KMS-11 (cell line): Measurements from ENCODE around the gene CLIC3.

Source experiments
- H2AFZ ChIP-seq: fragments of 200-600 bp; sonication (generic); 2 replicates; pipeline ENCODE4 v1.6.1; 2016; ENCODE audit warnings: antibody characterized with exemption, mixed run types, low read depth
- H3K27ac ChIP-seq: fragments of 200-600 bp; sonication (generic); 2 replicates; pipeline ENCODE4 v1.6.1; 2016; ENCODE audit warnings: mild to moderate bottlenecking, mixed run types
- H3K27me3 ChIP-seq: fragments of 200-600 bp; sonication (generic); 2 replicates; pipeline ENCODE4 v1.6.1; 2017; ENCODE audit warnings: mild to moderate bottlenecking, low read depth, mixed run types, moderate library complexity; ENCODE audit not compliant: insufficient read depth
- H3K36me3 ChIP-seq: fragments of 200-600 bp; sonication (generic); 2 replicates; pipeline ENCODE4 v1.6.1; 2017; ENCODE audit warnings: mild to moderate bottlenecking, mixed run types; ENCODE audit not compliant: insufficient read depth
- H3K4me1 ChIP-seq: fragments of 200-600 bp; sonication (generic); 2 replicates; pipeline ENCODE4 v1.6.1; 2016; ENCODE audit warnings: mild to moderate bottlenecking, low read depth, mixed run types; ENCODE audit not compliant: poor library complexity, severe bottlenecking
- H3K4me2 ChIP-seq: fragments of 200-600 bp; sonication (generic); 2 replicates; pipeline ENCODE4 v1.7.0; 2016; ENCODE audit warnings: mild to moderate bottlenecking, mixed run types
- H3K4me3 ChIP-seq: fragments of 200-600 bp; sonication (generic); IDR thresholded peaks from 2 replicates; pipeline ENCODE4 v1.6.1; 2017; ENCODE audit warnings: low read depth, low read length, mixed read lengths; ENCODE audit not compliant: insufficient read depth
- H3K79me2 ChIP-seq: fragments of 200-600 bp; sonication (generic); 2 replicates; pipeline ENCODE4 v1.6.1; 2016; ENCODE audit warnings: low read depth, mixed run types; ENCODE audit not compliant: insufficient read depth
- H3K9ac ChIP-seq: fragments of 200-600 bp; sonication (generic); 2 replicates; pipeline ENCODE4 v1.6.1; 2016; ENCODE audit warnings: mild to moderate bottlenecking, mixed run types
- H4K20me1 ChIP-seq: fragments of 200-600 bp; sonication (generic); 2 replicates; pipeline ENCODE4 v1.6.1; 2016; ENCODE audit warnings: mild to moderate bottlenecking, mixed run types; ENCODE audit not compliant: insufficient read depth
- CTCF ChIP-seq: fragments of 200-600 bp; sonication (generic); conservative IDR thresholded peaks from 2 replicates; pipeline ENCODE4 v1.6.1; 2017; ENCODE audit warnings: low read depth, mild to moderate bottlenecking, antibody characterized with exemption, low read length, moderate library complexity, mixed read lengths

The CLIC3 gene

DNA sequence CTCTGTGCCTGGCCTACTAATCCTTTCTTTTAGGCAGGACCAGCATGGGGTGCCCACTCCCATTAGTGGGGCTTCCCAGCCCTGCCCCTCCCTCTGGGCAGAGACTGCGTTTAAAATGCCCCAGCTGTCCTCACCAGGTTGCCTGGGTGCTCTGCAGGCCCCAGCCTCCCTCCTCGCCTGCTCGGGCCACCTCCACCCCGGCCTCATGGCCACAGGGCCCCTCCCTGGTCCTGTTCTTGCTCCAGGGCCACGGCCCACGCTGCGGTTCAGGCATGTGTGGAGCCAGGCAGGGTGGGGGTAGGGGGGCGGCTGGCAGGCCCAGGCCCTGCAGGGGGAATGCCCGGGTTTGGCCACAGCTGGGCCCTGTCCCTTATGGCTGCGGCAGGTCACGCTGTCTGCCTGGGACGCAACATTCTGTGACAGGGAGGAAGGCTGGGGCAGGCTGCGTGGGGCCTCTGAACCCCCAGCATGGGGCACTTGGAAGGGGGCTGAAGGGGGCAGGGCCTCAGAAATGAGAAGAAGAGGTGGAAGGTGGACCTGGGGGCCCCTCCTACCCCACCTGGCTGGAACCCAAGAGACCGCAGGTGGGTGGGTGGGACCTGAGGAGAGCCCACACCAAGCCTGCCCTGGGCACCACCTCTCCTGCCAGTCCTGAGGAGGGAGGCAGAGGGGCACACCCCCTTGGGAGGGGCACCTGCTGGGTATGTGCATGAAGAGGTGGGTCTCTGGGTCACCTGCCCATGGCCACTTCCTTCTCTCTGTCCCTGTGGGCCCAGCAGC lies 44.6 kb downstream of the CLIC3 start, which contains the start of gene LCN12:
LCN12 (plus strand) TSS at position 733 of the 780 bp plus-strand sequence. CDS start 55 bp downstream, outside the sequence.
- no peaks in the 10 kb centered on the region for H4K20me1 ChIP-seq
- TF ChIP-seq CTCF = no peak
- no peak within 1 kb of the TSS for H2AFZ ChIP-seq
- no peak within 1 kb of the TSS for H3K27ac ChIP-seq
- no peak within 1 kb of the TSS for H3K4me3 ChIP-seq
- no peaks in the 10 kb centered on the region for H3K79me2 ChIP-seq
- H3K27me3 ChIP-seq = peaks cover 7% of the 10 kb centered on the region; the same call in 1 of the 2 replicates
- H3K9ac ChIP-seq = no peak within 1 kb of the TSS
- H3K4me1 ChIP-seq = peaks cover 16% of the 10 kb centered on the region
- no peak within 1 kb of the TSS for H3K4me2 ChIP-seq
- no peaks in the 10 kb centered on the region for H3K36me3 ChIP-seq

DNA sequence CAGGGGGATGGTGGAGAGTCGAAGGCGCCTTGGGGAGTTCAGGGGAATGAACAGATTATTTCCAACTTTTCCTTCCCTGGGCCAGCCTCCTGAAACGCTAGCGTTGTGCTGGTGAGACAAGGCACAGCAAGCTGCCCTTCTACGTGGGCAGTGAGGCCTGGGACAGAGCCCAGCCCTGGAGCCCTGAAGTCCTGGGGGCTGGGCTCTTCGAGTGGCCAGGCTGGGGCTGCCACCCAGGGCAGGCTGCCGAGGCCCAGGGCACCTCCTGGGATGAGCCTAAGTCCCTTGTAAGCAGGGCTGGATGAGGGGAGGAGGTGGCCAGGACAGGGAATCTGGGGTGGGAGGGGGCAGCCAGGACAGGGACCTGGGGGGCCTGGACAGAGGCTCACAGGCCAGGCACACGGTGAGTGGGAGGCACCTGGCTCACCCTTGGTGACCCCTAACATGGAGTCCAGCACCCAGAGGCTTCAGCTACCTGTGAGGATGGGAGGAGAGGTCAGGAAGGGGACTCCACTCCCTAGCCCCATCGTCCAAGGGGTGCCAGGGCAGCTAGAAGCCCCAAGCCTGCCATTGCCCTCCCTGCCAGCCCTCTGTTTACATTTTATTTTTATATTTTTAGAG lies 45.6 kb downstream of the CLIC3 start:
- Histone ChIP-seq H3K36me3 (no peaks in the 10 kb centered on the region), H3K27me3 (peaks cover 7% of the 10 kb centered on the region; the same call in 1 of the 2 replicates), H3K4me2 (peak overlapping the region; percentile 93), H3K27ac (peak overlapping the region; percentile 63), H3K79me2 (no peaks in the 10 kb centered on the region), H3K4me3 (no peak overlapping the region), H4K20me1 (no peaks in the 10 kb centered on the region), H2AFZ (peak overlapping the region; percentile 67), H3K9ac (peak overlapping the region; percentile 70; the same call in 1 of the 2 replicates), H3K4me1 (peaks cover 16% of the 10 kb centered on the region)
- no peak for TF ChIP-seq CTCF

DNA sequence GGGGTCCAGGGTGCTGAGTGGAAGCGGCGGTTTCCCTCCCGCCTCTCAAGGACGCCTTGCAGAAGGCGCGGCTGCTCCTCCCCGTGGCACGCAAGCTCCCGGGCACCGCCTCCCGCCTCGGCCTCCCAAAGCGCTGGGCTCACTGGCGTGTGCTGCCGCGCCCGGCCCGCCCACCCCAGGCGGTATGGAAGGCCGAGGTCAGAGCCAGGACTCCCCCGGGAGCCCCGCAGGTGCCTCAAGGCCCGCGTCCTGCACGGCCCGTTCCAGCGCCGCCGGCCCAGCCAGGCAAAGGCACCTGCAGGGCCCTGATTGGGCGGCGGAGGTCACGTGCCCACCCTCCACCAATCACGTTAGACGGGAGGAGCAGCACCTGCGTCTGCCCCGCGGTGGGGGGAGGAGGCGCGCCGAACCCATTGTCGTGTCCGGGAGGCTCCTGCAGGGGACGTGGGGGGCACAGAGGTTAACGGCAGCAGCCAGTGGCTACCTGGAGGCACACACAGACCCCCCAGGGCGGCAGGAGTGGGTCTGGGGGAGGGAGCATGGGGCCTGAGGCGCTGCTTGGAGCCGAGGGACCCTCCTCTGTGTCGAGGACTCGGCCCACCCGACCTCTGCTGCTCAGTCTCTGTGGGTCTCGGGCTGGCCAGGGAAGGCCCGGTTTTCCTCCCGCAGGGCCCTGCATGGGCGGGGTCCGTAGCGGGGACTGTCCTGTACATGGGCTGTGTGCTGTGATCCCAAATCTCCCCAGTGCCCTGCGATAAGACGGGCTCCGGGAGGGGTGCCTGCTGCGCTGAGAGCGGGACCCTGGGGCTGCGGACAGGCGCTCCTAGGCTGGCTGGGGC lies 46.3 kb downstream of the CLIC3 start:
- no peaks in the 10 kb centered on the region for H3K36me3 ChIP-seq
- TF ChIP-seq CTCF = peak; percentile 28; the same call in 1 of the 2 replicates
- peaks cover 18% of the 10 kb centered on the region for H3K4me1 ChIP-seq
- H4K20me1 ChIP-seq = no peaks in the 10 kb centered on the region
- H3K79me2 ChIP-seq = no peaks in the 10 kb centered on the region
- peak overlapping the region; percentile 70 for H3K9ac ChIP-seq
- H2AFZ ChIP-seq = peak overlapping the region; percentile 67
- H3K4me2 ChIP-seq = peak overlapping the region; percentile 93
- H3K27me3 ChIP-seq = peaks cover 5% of the 10 kb centered on the region; the same call in 1 of the 2 replicates
- no peak overlapping the region for H3K4me3 ChIP-seq
- peak overlapping the region; percentile 63 for H3K27ac ChIP-seq

DNA sequence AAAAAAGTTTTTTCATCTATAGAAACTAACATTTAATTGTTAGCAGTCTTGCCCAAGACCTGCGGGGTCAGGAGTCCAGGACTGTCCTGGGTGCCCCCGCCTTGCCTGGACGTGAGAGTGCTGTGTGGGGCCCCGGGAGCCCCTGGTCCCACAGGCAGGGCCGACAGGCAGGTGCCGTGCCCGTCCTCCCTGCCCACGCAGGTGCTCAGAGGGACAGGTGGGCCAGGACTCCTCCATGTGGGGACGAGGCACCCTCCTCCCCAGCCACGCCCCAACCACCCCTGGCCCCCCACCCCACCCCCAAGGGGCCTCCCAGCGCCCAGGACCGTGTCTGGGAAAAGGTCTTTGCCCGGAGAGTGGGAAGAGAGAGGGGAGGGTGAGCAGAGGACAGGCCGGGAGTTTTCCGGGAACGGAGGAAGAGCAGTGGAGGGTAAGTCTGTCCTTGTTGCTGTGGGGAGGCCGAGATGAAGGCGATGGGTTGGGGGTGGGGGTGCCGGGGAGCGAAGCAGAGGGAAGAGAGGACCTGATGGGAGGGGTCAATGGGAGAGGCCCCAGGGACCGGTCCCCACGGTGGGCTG lies 47.0 kb downstream of the CLIC3 start:
- H3K4me2 ChIP-seq = peak overlapping the region; percentile 78
- no peak overlapping the region for H3K4me3 ChIP-seq
- peak overlapping the region; percentile 70 for H3K9ac ChIP-seq
- no peaks in the 10 kb centered on the region for H4K20me1 ChIP-seq
- H3K27ac ChIP-seq = peak overlapping the region; percentile 63
- TF ChIP-seq CTCF = no peak
- no peaks in the 10 kb centered on the region for H3K27me3 ChIP-seq
- H3K36me3 ChIP-seq = no peaks in the 10 kb centered on the region
- peaks cover 21% of the 10 kb centered on the region for H3K4me1 ChIP-seq
- H3K79me2 ChIP-seq = no peaks in the 10 kb centered on the region
- peak overlapping the region; percentile 67; the same call in 1 of the 2 replicates for H2AFZ ChIP-seq
